SK-N-MC (cell line): Measurements from ENCODE around the gene SOHLH2.

Experiments
- EZH2 ChIP-seq: fragments of 200-600 bp; sonication (generic); IDR thresholded peaks from one replicate; pipeline ENCODE4 v1.6.1; 2017; ENCODE audit warnings: antibody characterized with exemption
- FOXP2 ChIP-seq: optimal IDR thresholded peaks from 2 replicates; pipeline ENCODE3; 2011; ENCODE audit warnings: mild to moderate bottlenecking, moderate library complexity; ENCODE audit not compliant: insufficient read depth; ENCODE audit errors: extremely low read length, control extremely low read depth
- POLR2AphosphoS5 ChIP-seq: IDR thresholded peaks from 2 replicates; pipeline ENCODE4 v1.6.1; 2012; ENCODE audit warnings: mild to moderate bottlenecking, low read depth, low read length, borderline replicate concordance

- TF ChIP-seq EZH2: no peak
- no peak for TF ChIP-seq POLR2AphosphoS5
- TF ChIP-seq FOXP2: no peak
Measured at GRCh38 chr13:36129539-36129938, 84.8 kb downstream of the SOHLH2 start.
